ENCODE data around the gene ADAMTS6.

The ADAMTS6 gene

GRCh38 chr5:65141493-65141892 is 340.2 kb downstream of the ADAMTS6 start:
- DNase-seq = no peak

GRCh38 chr5:65137631-65138030 is 344.1 kb downstream of the ADAMTS6 start:
- no peak for DNase-seq

GRCh38 chr5:65133477-65134110 is 348.1 kb downstream of the ADAMTS6 start:
- no peak for DNase-seq

GRCh38 chr5:65132386-65132785 is 349.3 kb downstream of the ADAMTS6 start:
- DNase-seq = no peak

- DNase-seq = no peak
Measured at GRCh38 chr5:65128226-65128625, 353.5 kb downstream of the ADAMTS6 start.

GRCh38 chr5:65127161-65127901 is 354.4 kb downstream of the ADAMTS6 start:
- no peak for DNase-seq

- DNase-seq = no peak
Measured at GRCh38 chr5:65126542-65127069, 355.1 kb downstream of the ADAMTS6 start.

GRCh38 chr5:65125591-65126541 is 355.9 kb downstream of the ADAMTS6 start:
- no peak for DNase-seq

GRCh38 chr5:65121880-65122436 is 359.8 kb downstream of the ADAMTS6 start:
- DNase-seq = no peak

GRCh38 chr5:65120371-65120967 is 361.3 kb downstream of the ADAMTS6 start:
- DNase-seq = no peak

GRCh38 chr5:65117525-65117924 is 364.2 kb downstream of the ADAMTS6 start:
- DNase-seq = no peak

- no peak for DNase-seq
Measured at GRCh38 chr5:65113771-65114170, 367.9 kb downstream of the ADAMTS6 start.

- DNase-seq = no peak
Measured at GRCh38 chr5:65111961-65112658, 369.6 kb downstream of the ADAMTS6 start.

- DNase-seq = no peak
Measured at GRCh38 chr5:65108786-65109743, 372.7 kb downstream of the ADAMTS6 start.

- no peak for DNase-seq
Measured at GRCh38 chr5:65105301-65105700, 376.4 kb downstream of the ADAMTS6 start.

GRCh38 chr5:65104831-65105230 is 376.9 kb downstream of the ADAMTS6 start:
- no peak for DNase-seq

GRCh38 chr5:65103756-65104440 is 377.8 kb downstream of the ADAMTS6 start:
- DNase-seq = no peak

GRCh38 chr5:65102976-65103711 is 378.6 kb downstream of the ADAMTS6 start:
- DNase-seq = peak; percentile 83

- DNase-seq = no peak
Measured at GRCh38 chr5:65102371-65102975, 379.2 kb downstream of the ADAMTS6 start.

Measured in activated effector memory CD4-positive, alpha-beta T cell treated with anti-CD3 and anti-CD28 coated beads, Interleukin-2, amount 50 U/mL, for 16 hours (primary cell).